GM12878 (cell line): ENCODE results near the gene DCAF4L1. TPM values are rescaled to one million over a fixed set of nuclear protein-coding genes. Genes with fewer than 3 reads are reported as not detected.

Experiments used
- ATAC-seq: fragments of 200-7000 bp; cut with Tn5 transposase; 3 replicates; pipeline ENCODE4 v1.9.1; 2020; ENCODE audit warnings: mild to moderate bottlenecking, moderate library complexity
- BruUV-seq: library from RNA; stranded (reverse); fragments of 400-500 nt; replicated peaks from 2 replicates; lab custom pipeline; 2021; lab: Mats Ljungman, UMichigan
- CTCF ChIA-PET: fragments of 300-600 bp; sonication (Branson Sonifier 250); formaldehyde crosslinking; extraction: SDS; loops from one replicate; lab custom pipeline; 2021; ENCODE audit warnings: inconsistent platforms; lab: Yijun Ruan, JAX
- POLR2A ChIA-PET: fragments of 350-600 bp; formaldehyde crosslinking; extraction: SDS; loops from one replicate; lab custom pipeline; 2021; ENCODE audit warnings: inconsistent platforms; lab: Charles Lee
- RAD21 ChIA-PET: fragments of 300-600 bp; sonication (Branson Sonifier 250); formaldehyde crosslinking; loops from one replicate; lab custom pipeline; 2023; ENCODE audit warnings: antibody characterized with exemption; ENCODE audit not compliant: unreplicated experiment; lab: Charles Lee
- SMC1A ChIA-PET: fragments of 300-600 bp; sonication (Branson Sonifier 250); formaldehyde crosslinking; loops from one replicate; lab custom pipeline; 2023; ENCODE audit not compliant: unreplicated experiment, uncharacterized antibody; lab: Charles Lee
- DNase-seq: peaks from one replicate; pipeline ENCODE4 v3.0.0-alpha.2; 2011; ENCODE audit warnings: low read depth, low spot score
- FAIRE-seq: peaks from 3 replicates; lab custom pipeline; 2011; peaks lifted over from hg19 to GRCh38; lab: Jason Lieb, UNC
- H2AFZ ChIP-seq: 2 replicates; pipeline ENCODE4 v1.6.0; 2011; ENCODE audit warnings: low read depth, low read length, control low read depth; ENCODE audit not compliant: control insufficient read depth
- H3K27ac ChIP-seq: 2 replicates; pipeline ENCODE4 v1.5.1; 2011; ENCODE audit warnings: control low read depth; ENCODE audit not compliant: control insufficient read depth, insufficient read depth
- H3K27me3 ChIP-seq, 2 experiments: replicated peaks in 1 of 2; 2 replicates each; pipeline versions ENCODE4 v1.6.0 to v1.6.1; 2011; ENCODE audit warnings: low read length in 1 of 2; ENCODE audit not compliant: control insufficient read depth in 2 of 2, insufficient read depth in 2 of 2
- H3K36me3 ChIP-seq, 2 experiments: 2 replicates each; pipeline ENCODE4 v1.5.1; 2011; ENCODE audit warnings: low read length in 1 of 2; ENCODE audit not compliant: control insufficient read depth in 2 of 2, insufficient read depth in 2 of 2
- H3K4me1 ChIP-seq: 2 replicates; pipeline ENCODE4 v1.6.1; 2011; ENCODE audit warnings: mild to moderate bottlenecking, low read length, moderate library complexity, mixed read lengths; ENCODE audit not compliant: control insufficient read depth, insufficient read depth
- H3K4me2 ChIP-seq: 2 replicates; pipeline ENCODE4 v1.6.0; 2011; ENCODE audit warnings: control low read depth; ENCODE audit not compliant: control insufficient read depth, insufficient read depth
- H3K4me3 ChIP-seq: fragments of 200-600 bp; sonication (generic); 2 replicates; pipeline ENCODE4 v1.5.1; 2016
- H3K79me2 ChIP-seq: 2 replicates; pipeline ENCODE4 v1.6.0; 2011; ENCODE audit warnings: low read length; ENCODE audit not compliant: control insufficient read depth, insufficient read depth
- H3K9ac ChIP-seq: 2 replicates; pipeline ENCODE4 v1.8.0; 2011; ENCODE audit warnings: low read length, control low read depth, mixed read lengths; ENCODE audit not compliant: control insufficient read depth, insufficient read depth
- H3K9me3 ChIP-seq: replicated peaks from 3 replicates; pipeline ENCODE4 v1.5.1; 2011; ENCODE audit warnings: mild to moderate bottlenecking, low read length; ENCODE audit not compliant: control insufficient read depth, insufficient read depth
- H4K20me1 ChIP-seq: 2 replicates; pipeline ENCODE4 v1.6.0; 2011; ENCODE audit not compliant: control insufficient read depth, insufficient read depth
- BCL11A ChIP-seq: IDR thresholded peaks from 2 replicates; pipeline ENCODE4 v1.6.1; 2011; ENCODE audit warnings: low read depth, low read length
- BCL3 ChIP-seq: IDR thresholded peaks from 2 replicates; pipeline ENCODE4 v1.6.1; 2011; ENCODE audit warnings: borderline replicate concordance, low read depth, mild to moderate bottlenecking, moderate library complexity, low read length; ENCODE audit not compliant: insufficient read depth, poor library complexity, severe bottlenecking
- CHD4 ChIP-seq: fragments of 200-600 bp; sonication (generic); IDR thresholded peaks from 2 replicates; pipeline ENCODE4 v1.6.1; 2016; ENCODE audit warnings: mild to moderate bottlenecking
- EP300 ChIP-seq, 2 experiments: fragments of 150-350 bp in 1 of 2; IDR thresholded peaks; 2 replicates each; pipeline ENCODE4 v1.6.1; 2011 to 2012; ENCODE audit warnings: low read depth in 2 of 2, low read length in 2 of 2, borderline replicate concordance in 1 of 2, improper control_type of control experiment in 1 of 2, inconsistent platforms in 1 of 2; ENCODE audit not compliant: control insufficient read depth in 1 of 2
- STAT1 ChIP-seq: fragments of 450-650 bp; conservative IDR thresholded peaks from 2 replicates; pipeline ENCODE4 v1.6.1; 2014; ENCODE audit warnings: antibody characterized with exemption, mild to moderate bottlenecking
- WGBS: methylation state at CpG from one replicate; pipeline ENCODE4 v1.1.6; 2016; ENCODE audit warnings: low lambda C conversion rate; ENCODE audit not compliant: insufficient replicate concordance, insufficient coverage; ENCODE audit errors: missing lambda C conversion rate; 5-methylcytosine and 5-hydroxymethylcytosine counted together
- in situ Hi-C: fragments of 300-500 bp; cut with MboI; formaldehyde crosslinking; loops from 9 replicates; pipeline ENCODE4 v1.14.3; 2018; ENCODE audit warnings: mixed read lengths
- intact Hi-C: fragments of 100-400 bp; cut with micrococcal nuclease; formaldehyde crosslinking; loops from one replicate; pipeline ENCODE4 v1.14.2; 2022; ENCODE audit not compliant: unreplicated experiment
- polyA plus RNA-seq, 11 experiments: library from polyadenylated mRNA; depleted of rRNA in 4 of 11; unstranded in 6 of 11; stranded (reverse) in 5 of 11; fragments of >200 nt; fragmentation: Nextera tagmentation in 4 of 11; fragmentation: Illumina TruSeq in 1 of 11; extraction: Ambion mirVana in 4 of 11; extraction: Trizol in 1 of 11; gene quantifications; 1 replicate in 1 of 11; 2 replicates in 10 of 11; pipeline versions ENCODE4 v1.2.1 to v1.2.3, GENCODE V29; 2011 to 2016; ENCODE audit warnings: inconsistent platforms in 2 of 11, missing spikeins in 2 of 11, low read depth in 1 of 11
- total RNA-seq, 4 experiments: library from RNA; depleted of rRNA in 3 of 4; stranded (reverse); fragments of >200 nt in 3 of 4; fragmentation: Illumina TruSeq in 1 of 4; extraction: Trizol in 1 of 4; gene quantifications; 2 replicates each; pipeline versions ENCODE4 v1.2.1 to v1.2.3, GENCODE V29; 2013 to 2021
- TF ChIP-seq, protein P1 (sequence below), 3 experiments: IDR thresholded peaks in 2 of 3; conservative IDR thresholded peaks in 1 of 3; 2 replicates each; pipeline ENCODE4 v1.5.1; 2011; ENCODE audit warnings: low read depth in 3 of 3, low read length in 3 of 3, mild to moderate bottlenecking in 3 of 3, control low read depth in 2 of 3, moderate library complexity in 2 of 3, inconsistent platforms in 1 of 3, mixed read lengths in 1 of 3; ENCODE audit not compliant: control insufficient read depth in 2 of 3, insufficient read depth in 1 of 3; ENCODE audit errors: extremely low read depth in 1 of 3

Gene DCAF4L1
- total and polyA plus RNA-seq, 10 of the 15 experiments (the other 5 are each of a cell fraction or from before 2014, with no cell fraction given) = 0.04 to 0.48 (median 0.18) TPM

DNA sequence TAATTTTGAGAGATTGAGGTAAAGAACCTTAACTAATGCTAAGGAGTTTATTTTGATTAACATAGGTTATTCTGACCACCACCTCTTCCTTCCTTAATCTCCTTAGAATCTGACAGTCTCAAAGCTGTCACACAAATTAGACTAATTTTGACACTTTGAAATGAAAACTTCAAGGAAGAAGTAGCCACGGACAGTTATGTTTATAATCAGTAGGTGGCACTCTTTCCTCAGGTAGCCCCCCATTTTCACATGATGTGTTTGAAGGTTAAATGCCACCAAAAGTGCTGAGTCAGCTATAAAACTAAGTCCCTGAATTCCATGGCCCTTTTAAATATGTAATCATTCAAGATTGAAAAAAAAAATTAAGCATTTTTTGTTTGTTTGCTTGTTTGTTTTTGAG lies 23.9 kb upstream of the DCAF4L1 start (continued):
- TF ChIP-seq STAT1 = no peak

GRCh38 chr4:41963105-41963504 lies 18.5 kb upstream of the DCAF4L1 start:
- ChIA-PET RAD21 (interaction anchor here (0.6 to 0.7 kb wide), 2 partner anchors 112 to 1763 kb away, joined by 3 read pairs; no protein-coding TSS in a partner anchor), SMC1A (no interaction called here), POLR2A (no interaction called here), CTCF (interaction anchor here (1.1 to 1.6 kb wide), 7 partner anchors 12 to 687 kb away, joined by 3 to 7 read pairs (median 3); no protein-coding TSS in a partner anchor)
- no peaks in the 10 kb centered on the region for H3K27me3 ChIP-seq
- no peak for FAIRE-seq
- ATAC-seq = 0 out of 3 replicates have a peak, but pooled peaks have one; percentile 23
- H3K9ac ChIP-seq = no peak overlapping the region
- H4K20me1 ChIP-seq = no peaks in the 10 kb centered on the region
- H2AFZ ChIP-seq = no peak overlapping the region
- no peak overlapping the region for H3K4me3 ChIP-seq
- WGBS = 100% methylated on average over 4 of the region's 4 CpGs
- BruUV-seq = no TSS peak
- in situ Hi-C loops (no loop called here), intact Hi-C loops (no loop called here)
- H3K79me2 ChIP-seq = no peaks in the 10 kb centered on the region
- TF ChIP-seq BCL3 (no peak), CHD4 (no peak), BCL11A (no peak), EP300 (IDR thresholded peaks at IDR 0.05; ENCODE audit: borderline replicate concordance in 1 of 2, control insufficient read depth in 1 of 2, low read depth in 2 of 2, low read length in 2 of 2) (no peak)
- TF ChIP-seq, protein P1, sequence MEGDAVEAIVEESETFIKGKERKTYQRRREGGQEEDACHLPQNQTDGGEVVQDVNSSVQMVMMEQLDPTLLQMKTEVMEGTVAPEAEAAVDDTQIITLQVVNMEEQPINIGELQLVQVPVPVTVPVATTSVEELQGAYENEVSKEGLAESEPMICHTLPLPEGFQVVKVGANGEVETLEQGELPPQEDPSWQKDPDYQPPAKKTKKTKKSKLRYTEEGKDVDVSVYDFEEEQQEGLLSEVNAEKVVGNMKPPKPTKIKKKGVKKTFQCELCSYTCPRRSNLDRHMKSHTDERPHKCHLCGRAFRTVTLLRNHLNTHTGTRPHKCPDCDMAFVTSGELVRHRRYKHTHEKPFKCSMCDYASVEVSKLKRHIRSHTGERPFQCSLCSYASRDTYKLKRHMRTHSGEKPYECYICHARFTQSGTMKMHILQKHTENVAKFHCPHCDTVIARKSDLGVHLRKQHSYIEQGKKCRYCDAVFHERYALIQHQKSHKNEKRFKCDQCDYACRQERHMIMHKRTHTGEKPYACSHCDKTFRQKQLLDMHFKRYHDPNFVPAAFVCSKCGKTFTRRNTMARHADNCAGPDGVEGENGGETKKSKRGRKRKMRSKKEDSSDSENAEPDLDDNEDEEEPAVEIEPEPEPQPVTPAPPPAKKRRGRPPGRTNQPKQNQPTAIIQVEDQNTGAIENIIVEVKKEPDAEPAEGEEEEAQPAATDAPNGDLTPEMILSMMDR (IDR thresholded peaks at IDR 0.05 in 2 of 3, conservative IDR thresholded peaks at IDR 0.05 in 1 of 3; ENCODE audit: control insufficient read depth in 2 of 3, extremely low read depth in 1 of 3, insufficient read depth in 1 of 3, low read depth in 3 of 3, low read length in 3 of 3) = peak; percentile 12 to 41 (median 18); a peak in 3 of 6 replicates
- H3K27ac ChIP-seq = no peak overlapping the region
- no peaks in the 10 kb centered on the region for H3K36me3 ChIP-seq
- H3K9me3 ChIP-seq = no peaks in the 10 kb centered on the region
- H3K4me2 ChIP-seq = no peak overlapping the region
- DNase-seq = no peak
- no peaks in the 10 kb centered on the region for H3K4me1 ChIP-seq
